ENCODE data around the gene GBX2.

- TF ChIP-seq POLR2A (IDR thresholded peaks at IDR 0.05) (no peak), POLR2AphosphoS5 (IDR thresholded peaks at IDR 0.05) (no peak)
- TF ChIP-seq, protein P1, sequence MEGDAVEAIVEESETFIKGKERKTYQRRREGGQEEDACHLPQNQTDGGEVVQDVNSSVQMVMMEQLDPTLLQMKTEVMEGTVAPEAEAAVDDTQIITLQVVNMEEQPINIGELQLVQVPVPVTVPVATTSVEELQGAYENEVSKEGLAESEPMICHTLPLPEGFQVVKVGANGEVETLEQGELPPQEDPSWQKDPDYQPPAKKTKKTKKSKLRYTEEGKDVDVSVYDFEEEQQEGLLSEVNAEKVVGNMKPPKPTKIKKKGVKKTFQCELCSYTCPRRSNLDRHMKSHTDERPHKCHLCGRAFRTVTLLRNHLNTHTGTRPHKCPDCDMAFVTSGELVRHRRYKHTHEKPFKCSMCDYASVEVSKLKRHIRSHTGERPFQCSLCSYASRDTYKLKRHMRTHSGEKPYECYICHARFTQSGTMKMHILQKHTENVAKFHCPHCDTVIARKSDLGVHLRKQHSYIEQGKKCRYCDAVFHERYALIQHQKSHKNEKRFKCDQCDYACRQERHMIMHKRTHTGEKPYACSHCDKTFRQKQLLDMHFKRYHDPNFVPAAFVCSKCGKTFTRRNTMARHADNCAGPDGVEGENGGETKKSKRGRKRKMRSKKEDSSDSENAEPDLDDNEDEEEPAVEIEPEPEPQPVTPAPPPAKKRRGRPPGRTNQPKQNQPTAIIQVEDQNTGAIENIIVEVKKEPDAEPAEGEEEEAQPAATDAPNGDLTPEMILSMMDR (IDR thresholded peaks at IDR 0.05), result no peak
Measured at GRCh38 chr2:236175548-236176150, 7.5 kb upstream of the GBX2 start.

All from gastroesophageal sphincter (tissue), 3 donors.